NB4 (cell line): ENCODE measurements around the gene CNPY1.

ENCODE experiments used
- DNase-seq: peaks from one replicate; pipeline ENCODE4 v3.0.0; 2010; ENCODE audit warnings: low read depth
- H3K4me3 ChIP-seq: one replicate; pipeline ENCODE4 v1.5.1; 2011; ENCODE audit warnings: mild to moderate bottlenecking, low read depth, low read length, moderate library complexity
- CTCF ChIP-seq: IDR thresholded peaks from one replicate; pipeline ENCODE4 v1.5.1; 2012; ENCODE audit warnings: low read depth, low read length
- MAX ChIP-seq: IDR thresholded peaks from 2 replicates; pipeline ENCODE4 v1.6.1; 2011; ENCODE audit warnings: low read depth, low read length
- MYC ChIP-seq: IDR thresholded peaks from 2 replicates; pipeline ENCODE4 v1.6.1; 2011; ENCODE audit warnings: low read depth, low read length
- POLR2A ChIP-seq: IDR thresholded peaks from 2 replicates; pipeline ENCODE4 v1.6.1; 2011; ENCODE audit warnings: mild to moderate bottlenecking; ENCODE audit not compliant: insufficient read length; ENCODE audit errors: extremely low read depth

The CNPY1 gene

GRCh38 chr7:155517452-155517851, 28.9 kb downstream of the CNPY1 start:
- no peak for DNase-seq
- TF ChIP-seq MAX, result no peak
- TF ChIP-seq CTCF, result no peak
- TF ChIP-seq POLR2A, result no peak
- no peak for TF ChIP-seq MYC
- no peak overlapping the region for H3K4me3 ChIP-seq

- H3K4me3 ChIP-seq, result no peak overlapping the region
- DNase-seq, result no peak
- TF ChIP-seq MYC, result no peak
Observed at GRCh38 chr7:155516466-155516865, 29.9 kb downstream of the CNPY1 start.

DNA sequence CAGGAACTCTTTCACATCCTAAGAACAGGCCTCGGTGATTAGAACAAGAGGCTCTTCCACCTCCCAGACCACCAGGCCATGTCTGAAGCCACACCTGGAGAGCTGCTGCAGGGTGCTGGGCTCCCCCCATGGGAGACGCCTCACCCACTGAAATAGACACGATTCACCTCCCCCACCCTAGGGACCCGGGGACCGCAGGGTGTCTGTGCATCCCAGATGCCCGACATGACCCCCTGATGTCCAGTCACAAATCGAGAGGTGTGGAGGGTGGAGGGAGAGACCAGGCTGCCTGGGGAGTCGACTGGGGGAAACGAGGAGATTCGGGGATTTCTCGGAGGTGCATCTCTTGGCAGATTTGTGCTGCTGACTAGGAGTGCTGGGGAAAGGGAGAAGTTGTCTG, 31.0 kb downstream of the CNPY1 start:
- no peak overlapping the region for H3K4me3 ChIP-seq
- no peak for DNase-seq
- no peak for TF ChIP-seq CTCF
- TF ChIP-seq MYC, result no peak
- no peak for TF ChIP-seq POLR2A
- no peak for TF ChIP-seq MAX

DNA sequence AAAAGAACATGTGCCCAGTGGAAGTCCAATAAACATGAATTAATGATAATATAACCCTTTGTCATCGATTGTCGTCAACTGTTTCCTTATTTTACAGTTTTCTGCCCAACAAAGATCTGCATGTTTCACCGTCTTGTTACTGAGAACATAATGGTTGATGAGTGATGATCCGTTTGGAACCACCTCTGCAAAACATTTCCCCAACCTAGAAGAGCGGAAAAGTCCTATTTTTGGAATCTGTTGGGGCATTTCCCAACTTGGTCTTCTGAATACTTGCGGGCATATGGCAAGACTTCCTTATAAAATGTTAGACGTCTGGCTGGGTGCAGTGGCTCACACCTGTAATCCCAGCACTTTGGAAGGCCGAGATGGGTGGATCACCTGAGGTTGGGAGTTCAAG, 32.1 kb downstream of the CNPY1 start:
- DNase-seq, result no peak
- TF ChIP-seq MYC (no peak), POLR2A (no peak), MAX (no peak), CTCF (no peak)
- H3K4me3 ChIP-seq, result no peak overlapping the region

- no peak for DNase-seq
- no peak overlapping the region for H3K4me3 ChIP-seq
- TF ChIP-seq MAX (no peak), POLR2A (no peak), CTCF (no peak), MYC (no peak)
Observed at GRCh38 chr7:155513543-155514285, 32.6 kb downstream of the CNPY1 start.

- no peak for DNase-seq
- no peak overlapping the region for H3K4me3 ChIP-seq
- TF ChIP-seq CTCF (no peak), MYC (no peak)
Observed at GRCh38 chr7:155512246-155512887, 34.0 kb downstream of the CNPY1 start.
